ACC112 (cell line): ENCODE data around the gene CSMD2.

Experiments
- H2AFZ ChIP-seq: fragments of 200-600 bp; sonication (generic); one replicate; pipeline ENCODE4 v1.6.0; 2017; ENCODE audit warnings: antibody characterized with exemption, low read length; ENCODE audit not compliant: unreplicated experiment
- H3K27ac ChIP-seq: fragments of 200-600 bp; sonication (generic); 2 replicates; pipeline ENCODE4 v1.5.1; 2014; ENCODE audit warnings: low read depth, mild to moderate bottlenecking, antibody characterized with exemption, low read length, moderate library complexity
- H3K27me3 ChIP-seq: fragments of 200-600 bp; sonication (generic); 2 replicates; pipeline ENCODE4 v1.6.1; 2014; ENCODE audit warnings: mild to moderate bottlenecking, antibody characterized with exemption, low read length, moderate library complexity, mixed read lengths; ENCODE audit not compliant: insufficient read depth
- H3K36me3 ChIP-seq: fragments of 200-600 bp; sonication (generic); 2 replicates; pipeline ENCODE4 v1.6.1; 2016; ENCODE audit warnings: mild to moderate bottlenecking, antibody characterized with exemption, low read length, moderate library complexity, mixed read lengths; ENCODE audit not compliant: insufficient read depth
- H3K4me1 ChIP-seq: fragments of 200-600 bp; sonication (generic); one replicate; pipeline ENCODE4 v1.6.1; 2016; ENCODE audit warnings: low read length, mixed read lengths; ENCODE audit not compliant: insufficient read depth, unreplicated experiment, control insufficient read depth
- H3K4me3 ChIP-seq: fragments of 200-600 bp; sonication (generic); 2 replicates; pipeline ENCODE4 v1.5.1; 2014; ENCODE audit warnings: mild to moderate bottlenecking, low read depth, low read length
- H3K79me2 ChIP-seq: fragments of 200-600 bp; sonication (generic); one replicate; pipeline ENCODE4 v1.6.0; 2016; ENCODE audit warnings: low read length; ENCODE audit not compliant: control insufficient read depth, unreplicated experiment, insufficient read depth

The CSMD2 gene

DNA sequence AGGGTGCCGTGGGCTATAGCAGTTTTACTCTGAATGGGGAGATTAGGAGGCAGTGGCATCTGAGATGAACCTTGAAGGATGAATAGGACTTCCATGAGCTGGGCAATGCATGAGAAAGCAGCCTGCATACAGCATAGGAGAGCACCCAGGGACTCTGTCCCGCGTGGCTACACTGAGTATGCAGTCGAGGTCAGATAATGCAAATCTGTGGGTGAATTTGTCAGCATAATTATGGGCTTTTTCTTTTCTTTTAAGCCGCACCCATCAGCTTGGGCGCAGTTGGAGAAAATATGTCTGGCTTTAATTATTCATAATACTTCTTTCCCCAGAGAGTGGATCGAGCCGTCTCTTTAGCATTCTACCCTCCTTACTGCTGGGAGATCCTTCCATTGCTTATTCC is 504.1 kb downstream of the CSMD2 start:
- Histone ChIP-seq H3K27me3 (no peaks in the 10 kb centered on the region), H2AFZ (no peak overlapping the region), H3K27ac (no peak overlapping the region), H3K36me3 (no peaks in the 10 kb centered on the region), H3K79me2 (no peaks in the 10 kb centered on the region), H3K4me1 (no peaks in the 10 kb centered on the region), H3K4me3 (no peak overlapping the region)

DNA sequence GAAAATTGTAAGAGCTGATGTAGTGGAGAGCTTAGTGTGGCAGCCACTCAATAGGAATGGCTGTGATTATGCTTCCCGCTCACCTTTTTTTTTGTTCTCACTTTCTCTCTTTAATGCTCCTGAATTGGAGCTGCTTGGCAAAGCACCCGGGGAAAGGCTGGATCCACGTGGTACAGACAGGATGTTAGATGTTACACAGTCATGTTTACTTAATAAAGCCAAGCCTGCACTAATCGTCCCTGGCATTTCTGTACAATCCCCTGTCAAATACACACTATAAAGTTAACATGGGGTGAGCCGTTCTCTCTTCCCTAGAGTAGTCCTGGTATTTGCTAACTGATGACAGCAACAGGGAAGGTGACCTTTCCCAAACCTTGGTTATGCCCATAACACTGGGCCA is 504.8 kb downstream of the CSMD2 start:
- H3K36me3 ChIP-seq: no peaks in the 10 kb centered on the region
- H3K79me2 ChIP-seq: no peaks in the 10 kb centered on the region
- no peak overlapping the region for H3K27ac ChIP-seq
- no peaks in the 10 kb centered on the region for H3K4me1 ChIP-seq
- H2AFZ ChIP-seq: no peak overlapping the region
- no peaks in the 10 kb centered on the region for H3K27me3 ChIP-seq
- no peak overlapping the region for H3K4me3 ChIP-seq

DNA sequence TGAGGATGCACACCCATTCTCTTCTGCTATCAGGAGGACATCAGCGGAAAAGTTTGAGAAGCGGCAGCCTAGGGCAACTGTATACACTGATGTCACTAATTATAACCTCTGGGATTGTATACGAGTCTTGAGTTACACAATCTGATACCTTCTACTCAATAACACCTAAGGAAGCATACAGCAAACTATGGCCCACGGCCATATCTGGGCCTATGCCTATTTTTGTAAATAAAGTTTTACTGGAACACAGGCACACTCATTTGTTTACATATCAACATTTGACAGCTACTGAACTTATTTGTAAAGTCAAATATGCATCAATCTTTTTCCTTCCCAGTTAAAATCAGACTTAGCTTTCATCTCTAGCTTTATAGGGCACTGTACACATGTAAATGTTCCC is 505.4 kb downstream of the CSMD2 start:
- no peaks in the 10 kb centered on the region for H3K27me3 ChIP-seq

DNA sequence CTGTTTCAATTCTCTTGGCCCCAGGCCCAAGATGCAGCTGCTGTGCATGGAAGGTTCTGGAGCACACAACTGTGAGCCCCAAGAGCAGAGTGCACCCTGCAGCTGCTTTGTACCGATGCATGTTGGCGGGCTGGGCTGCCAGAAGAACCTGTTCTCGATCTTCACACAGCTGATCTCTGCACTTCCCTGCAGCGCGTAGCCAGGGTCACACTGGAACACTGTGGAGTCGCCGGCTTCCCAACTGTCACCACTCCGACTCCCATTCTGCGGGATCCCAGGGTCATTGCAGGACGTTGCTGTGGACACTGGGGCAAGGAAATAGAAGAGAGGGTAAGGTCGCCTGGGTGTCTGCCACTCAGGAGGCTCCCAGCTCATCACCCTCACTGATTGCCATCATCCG is 507.2 kb downstream of the CSMD2 start:
- Histone ChIP-seq H3K27me3 (no peaks in the 10 kb centered on the region), H3K27ac (no peak overlapping the region), H2AFZ (no peak overlapping the region), H3K36me3 (no peaks in the 10 kb centered on the region), H3K4me1 (no peaks in the 10 kb centered on the region), H3K4me3 (no peak overlapping the region), H3K79me2 (no peaks in the 10 kb centered on the region)

More for the DNA sequence above, 505.4 kb downstream of the CSMD2 start:
- H3K4me3 ChIP-seq: no peak overlapping the region
- H3K36me3 ChIP-seq: no peaks in the 10 kb centered on the region
- H3K27ac ChIP-seq: no peak overlapping the region
- H2AFZ ChIP-seq: no peak overlapping the region
- H3K4me1 ChIP-seq: no peaks in the 10 kb centered on the region
- no peaks in the 10 kb centered on the region for H3K79me2 ChIP-seq

DNA sequence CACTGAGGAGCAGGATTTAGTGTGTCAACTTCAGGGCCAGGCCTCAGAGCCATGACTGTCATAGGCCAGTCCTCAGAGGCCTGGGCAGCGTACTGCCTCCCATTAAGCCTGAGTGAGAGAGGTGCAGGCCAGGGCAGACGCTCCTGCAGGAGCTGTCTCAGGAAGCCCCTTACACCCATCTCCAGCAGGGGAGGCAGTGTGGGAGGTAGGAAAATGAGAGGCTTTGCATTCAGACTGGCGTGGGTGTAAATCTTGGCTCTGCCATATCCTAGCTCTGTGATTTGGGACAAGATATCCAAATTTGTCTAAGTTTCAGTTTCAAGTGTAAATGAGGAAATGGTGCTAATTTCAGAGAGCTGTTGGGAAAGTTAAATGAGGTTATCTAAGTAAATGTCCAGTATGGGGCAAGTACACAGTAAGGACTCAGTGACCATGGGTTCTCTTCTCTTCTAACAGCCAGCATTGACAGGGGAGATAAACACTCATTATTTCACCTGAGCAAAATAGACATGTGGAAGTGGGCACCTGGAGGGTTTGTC is 508.5 kb downstream of the CSMD2 start:
- no peak overlapping the region for H3K4me3 ChIP-seq

DNA sequence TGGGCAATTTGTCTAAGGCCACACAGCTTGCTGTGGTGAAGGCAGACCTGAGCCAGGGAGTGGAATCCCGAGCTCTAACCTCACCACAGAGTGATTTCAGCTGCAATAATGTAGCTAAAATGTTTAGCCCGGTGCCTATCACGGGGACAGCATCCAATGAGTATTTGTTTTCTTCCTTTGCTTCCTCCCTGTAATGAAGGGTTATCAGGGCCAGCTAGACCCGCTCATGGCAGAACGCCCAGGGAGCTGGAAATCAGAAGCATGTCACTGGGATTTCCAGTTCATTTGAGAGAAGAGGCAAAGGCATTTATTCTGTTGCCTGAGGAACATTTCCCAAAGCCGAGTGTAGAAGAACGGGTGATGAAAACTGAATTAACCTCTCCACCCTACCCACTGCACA is 509.5 kb downstream of the CSMD2 start:
- H3K4me1 ChIP-seq: no peaks in the 10 kb centered on the region
- H2AFZ ChIP-seq: no peak overlapping the region
- H3K27ac ChIP-seq: no peak overlapping the region
- H3K36me3 ChIP-seq: no peaks in the 10 kb centered on the region
- no peaks in the 10 kb centered on the region for H3K79me2 ChIP-seq
- H3K4me3 ChIP-seq: no peak overlapping the region
- H3K27me3 ChIP-seq: no peaks in the 10 kb centered on the region

More for the DNA sequence above, 508.5 kb downstream of the CSMD2 start:
- H2AFZ ChIP-seq: no peak overlapping the region
- no peaks in the 10 kb centered on the region for H3K4me1 ChIP-seq
- H3K79me2 ChIP-seq: no peaks in the 10 kb centered on the region
- no peaks in the 10 kb centered on the region for H3K36me3 ChIP-seq
- H3K27ac ChIP-seq: no peak overlapping the region
- no peaks in the 10 kb centered on the region for H3K27me3 ChIP-seq

DNA sequence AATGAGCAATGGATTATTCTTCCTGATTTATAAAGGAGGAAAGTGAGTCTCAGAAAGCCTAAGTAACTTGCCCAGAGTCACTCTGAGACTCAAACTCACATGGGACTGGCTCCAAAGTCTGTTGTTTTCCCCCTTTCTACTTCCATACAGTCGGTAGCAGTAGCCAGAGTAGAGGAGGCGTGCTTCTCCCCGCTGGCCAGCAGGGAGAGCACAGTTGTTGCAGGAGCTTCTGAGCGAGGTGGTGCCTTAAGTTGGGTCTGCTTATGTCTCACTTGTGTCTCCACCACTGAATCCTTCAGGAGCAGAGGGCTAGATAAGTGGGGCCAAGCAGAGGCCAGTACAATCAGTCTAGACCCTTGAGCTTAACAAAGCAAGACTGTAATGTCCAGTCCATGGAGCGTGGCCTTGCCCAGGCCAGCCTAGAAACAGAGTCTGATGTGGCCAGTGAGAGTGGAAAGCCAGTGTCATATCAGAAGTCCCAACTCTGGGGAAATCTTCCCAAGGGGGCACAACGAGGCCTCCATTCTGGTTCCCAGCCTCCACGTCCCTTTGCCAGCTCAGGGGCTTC is 510.7 kb downstream of the CSMD2 start:
- no peaks in the 10 kb centered on the region for H3K36me3 ChIP-seq
- H2AFZ ChIP-seq: no peak overlapping the region
- H3K4me1 ChIP-seq: no peaks in the 10 kb centered on the region
- H3K4me3 ChIP-seq: no peak overlapping the region
- no peaks in the 10 kb centered on the region for H3K27me3 ChIP-seq
- no peaks in the 10 kb centered on the region for H3K79me2 ChIP-seq
- H3K27ac ChIP-seq: no peak overlapping the region

DNA sequence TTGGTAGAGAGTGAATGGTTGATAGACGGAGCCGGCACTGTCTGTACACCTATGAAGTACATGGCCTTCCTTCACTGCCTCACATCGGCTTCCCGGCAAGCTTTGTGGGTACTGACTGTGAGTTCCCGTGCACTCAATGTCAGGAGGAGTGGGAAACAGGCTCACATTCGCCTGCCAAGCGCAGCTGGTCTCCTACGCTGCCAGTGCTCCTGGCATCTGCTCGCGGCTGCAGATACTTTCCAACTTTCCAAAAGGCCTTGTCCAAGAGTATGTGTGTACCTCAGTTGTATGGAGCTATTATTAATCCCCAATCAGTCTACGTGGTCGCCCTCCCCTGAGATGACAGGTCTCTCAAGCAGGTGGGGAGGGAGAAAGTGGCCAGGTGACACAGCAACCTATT is 511.8 kb downstream of the CSMD2 start:
- H3K4me3 ChIP-seq: no peak overlapping the region

DNA sequence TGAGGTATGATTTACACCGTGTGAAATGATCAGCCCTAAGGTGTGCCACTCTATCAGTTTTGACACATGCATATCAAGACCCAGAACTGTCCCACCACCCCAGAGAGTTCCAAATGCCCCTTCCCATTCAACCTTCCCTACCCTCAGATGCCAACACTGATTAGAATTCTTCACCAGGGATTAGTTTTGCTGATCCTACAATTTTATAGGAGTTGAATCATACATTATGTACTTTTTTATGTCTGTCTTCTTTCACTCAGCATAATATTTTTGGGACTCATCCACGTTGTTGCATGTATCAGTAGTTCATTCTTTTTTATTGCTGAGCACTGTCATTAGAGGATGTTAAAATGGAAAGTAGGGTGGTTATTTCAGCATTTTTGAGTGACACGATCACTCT is 514.3 kb downstream of the CSMD2 start:
- Histone ChIP-seq H3K4me1 (no peaks in the 10 kb centered on the region), H3K36me3 (no peaks in the 10 kb centered on the region), H3K4me3 (no peak overlapping the region), H3K79me2 (no peaks in the 10 kb centered on the region), H3K27ac (no peak overlapping the region), H2AFZ (no peak overlapping the region), H3K27me3 (no peaks in the 10 kb centered on the region)

More for the DNA sequence above, 511.8 kb downstream of the CSMD2 start:
- no peaks in the 10 kb centered on the region for H3K27me3 ChIP-seq
- H3K79me2 ChIP-seq: no peaks in the 10 kb centered on the region
- no peak overlapping the region for H3K27ac ChIP-seq
- H3K36me3 ChIP-seq: no peaks in the 10 kb centered on the region
- no peak overlapping the region for H2AFZ ChIP-seq
- H3K4me1 ChIP-seq: no peaks in the 10 kb centered on the region

DNA sequence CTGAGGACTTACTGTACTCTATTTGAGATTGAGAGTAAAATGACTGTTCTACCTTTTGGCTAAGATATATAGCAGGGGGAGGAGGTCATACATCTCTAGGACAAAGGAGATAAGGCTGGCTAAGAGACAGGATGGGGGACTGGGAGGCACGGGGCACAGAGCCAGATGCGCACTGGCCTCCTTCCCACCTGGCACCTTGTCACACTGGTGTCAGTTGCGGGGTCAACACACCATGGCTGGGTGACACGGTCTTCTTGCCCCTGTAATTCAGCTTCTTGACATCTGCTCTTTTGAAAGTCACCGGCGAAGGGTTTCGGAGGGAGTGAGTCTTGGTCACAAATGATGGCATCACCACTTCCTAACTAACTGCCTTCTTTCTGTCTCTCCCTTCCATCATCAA is 515.3 kb downstream of the CSMD2 start:
- H3K27ac ChIP-seq: no peak overlapping the region
- no peak overlapping the region for H3K4me3 ChIP-seq
- H3K4me1 ChIP-seq: no peaks in the 10 kb centered on the region
- no peaks in the 10 kb centered on the region for H3K36me3 ChIP-seq
- no peak overlapping the region for H2AFZ ChIP-seq
- no peaks in the 10 kb centered on the region for H3K27me3 ChIP-seq
- H3K79me2 ChIP-seq: no peaks in the 10 kb centered on the region

DNA sequence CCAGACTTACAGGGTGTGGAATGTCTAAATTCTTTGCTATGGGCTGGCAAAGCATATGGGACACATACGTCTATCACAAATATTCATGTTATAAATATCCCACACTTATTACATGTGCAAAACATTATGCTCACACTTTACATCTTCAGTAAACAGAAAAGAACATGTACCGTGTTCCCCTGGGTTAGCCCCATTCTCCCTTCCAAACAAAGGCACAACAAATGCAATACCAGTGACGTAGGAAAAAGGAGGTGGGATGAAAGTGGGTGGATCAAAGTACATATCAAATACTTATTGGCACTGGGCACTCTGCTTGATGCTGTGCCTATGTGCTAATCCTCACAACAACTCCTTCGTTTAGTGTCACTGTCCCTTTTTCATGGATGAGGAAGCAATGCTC is 521.8 kb downstream of the CSMD2 start:
- Histone ChIP-seq H3K4me3 (no peak overlapping the region), H3K27me3 (no peaks in the 10 kb centered on the region), H3K36me3 (no peaks in the 10 kb centered on the region), H2AFZ (no peak overlapping the region), H3K27ac (no peak overlapping the region), H3K4me1 (no peaks in the 10 kb centered on the region), H3K79me2 (no peaks in the 10 kb centered on the region)
